ENCODE data around the gene TBC1D25. TPM values are rescaled to one million over a fixed set of nuclear protein-coding genes. Genes with fewer than 3 reads are reported as not detected.
A peak's percentile ranks its signal among the peaks of the same experiment; 100 is the strongest.

TBC1D25 gene
- total RNA-seq, 1 donor from 2014 or later = 18.9 TPM

DNA sequence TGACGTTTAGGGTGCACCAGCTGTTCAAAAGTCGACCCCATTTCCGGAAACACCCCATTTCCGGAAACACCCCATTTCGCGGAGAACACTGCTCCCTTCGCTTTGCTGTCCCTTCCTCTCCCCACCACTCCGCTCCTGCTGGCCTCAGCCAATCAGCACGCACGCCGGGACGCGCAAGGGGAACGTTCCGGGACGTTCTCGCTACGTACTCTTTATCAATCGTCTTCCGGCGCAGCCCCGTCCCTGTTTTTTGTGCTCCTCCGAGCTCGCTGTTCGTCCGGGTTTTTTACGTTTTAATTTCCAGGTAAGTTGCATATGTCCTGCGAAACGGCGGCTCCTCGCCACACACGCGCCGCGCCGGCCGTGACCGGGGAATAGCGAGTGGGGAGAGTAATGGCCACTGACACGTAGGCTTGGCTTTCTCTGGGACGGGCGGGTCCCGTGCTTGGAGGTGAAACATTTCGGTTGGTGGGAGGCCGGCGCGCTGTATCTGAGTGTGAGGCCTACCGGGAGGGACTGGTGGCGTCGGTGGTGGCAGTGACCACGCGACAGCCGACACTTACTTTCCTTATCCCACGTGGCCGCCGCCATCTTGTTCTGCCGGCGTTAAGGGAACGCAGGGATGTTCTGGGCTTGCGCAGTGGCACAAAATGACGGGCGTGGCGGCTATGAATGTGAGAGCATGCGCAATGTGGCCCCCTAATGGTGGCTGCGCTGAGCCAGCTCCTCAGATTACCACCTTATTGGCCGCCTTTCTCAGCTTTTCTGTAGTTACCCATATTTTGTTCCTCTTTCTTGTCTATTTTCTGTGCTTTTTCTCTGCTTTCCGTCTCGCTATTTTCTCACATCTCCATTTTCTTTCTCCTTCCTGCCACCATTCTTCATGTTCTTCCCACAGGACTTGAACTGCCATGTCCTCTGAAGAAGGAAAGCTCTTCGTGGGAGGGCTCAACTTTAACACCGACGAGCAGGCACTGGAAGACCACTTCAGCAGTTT is 35.1 kb downstream of the TBC1D25 start, which contains the start of gene RBM3:
TSS of gene RBM3 (plus strand) at position 215 of the 997 bp plus-strand sequence. CDS start at position 912, 697 bp downstream.
- Mint-ChIP-seq H3K27me3 (ENCODE audit: low read depth) (no peaks in the 10 kb centered on the region), H3K27ac (ENCODE audit: unreplicated experiment) (peak within 1 kb of the TSS; percentile 100), H3K4me3 (ENCODE audit: unreplicated experiment) (peak within 1 kb of the TSS; percentile 98), H3K36me3 (ENCODE audit: low read depth) (peaks cover 20% of the 10 kb centered on the region), H3K9me3 (ENCODE audit: low read depth) (no peaks in the 10 kb centered on the region), H3K4me1 (ENCODE audit: low read depth) (peaks cover 29% of the 10 kb centered on the region)
- DNase-seq (ENCODE audit: low spot score) = peak; percentile 97
- TF ChIP-seq, protein P1, sequence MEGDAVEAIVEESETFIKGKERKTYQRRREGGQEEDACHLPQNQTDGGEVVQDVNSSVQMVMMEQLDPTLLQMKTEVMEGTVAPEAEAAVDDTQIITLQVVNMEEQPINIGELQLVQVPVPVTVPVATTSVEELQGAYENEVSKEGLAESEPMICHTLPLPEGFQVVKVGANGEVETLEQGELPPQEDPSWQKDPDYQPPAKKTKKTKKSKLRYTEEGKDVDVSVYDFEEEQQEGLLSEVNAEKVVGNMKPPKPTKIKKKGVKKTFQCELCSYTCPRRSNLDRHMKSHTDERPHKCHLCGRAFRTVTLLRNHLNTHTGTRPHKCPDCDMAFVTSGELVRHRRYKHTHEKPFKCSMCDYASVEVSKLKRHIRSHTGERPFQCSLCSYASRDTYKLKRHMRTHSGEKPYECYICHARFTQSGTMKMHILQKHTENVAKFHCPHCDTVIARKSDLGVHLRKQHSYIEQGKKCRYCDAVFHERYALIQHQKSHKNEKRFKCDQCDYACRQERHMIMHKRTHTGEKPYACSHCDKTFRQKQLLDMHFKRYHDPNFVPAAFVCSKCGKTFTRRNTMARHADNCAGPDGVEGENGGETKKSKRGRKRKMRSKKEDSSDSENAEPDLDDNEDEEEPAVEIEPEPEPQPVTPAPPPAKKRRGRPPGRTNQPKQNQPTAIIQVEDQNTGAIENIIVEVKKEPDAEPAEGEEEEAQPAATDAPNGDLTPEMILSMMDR (IDR thresholded peaks at IDR 0.05) = peak; percentile 67

GRCh38 chrX:48575642-48576041 is 36.1 kb downstream of the TBC1D25 start:
- H3K36me3 Mint-ChIP-seq (ENCODE audit: low read depth) = peaks cover 20% of the 10 kb centered on the region
- H3K4me1 Mint-ChIP-seq (ENCODE audit: low read depth) = peaks cover 29% of the 10 kb centered on the region
- no peaks in the 10 kb centered on the region for H3K27me3 Mint-ChIP-seq (ENCODE audit: low read depth)
- H3K4me3 Mint-ChIP-seq (ENCODE audit: unreplicated experiment) = peak overlapping the region; percentile 98
- TF ChIP-seq, protein P1 (IDR thresholded peaks at IDR 0.05) = no peak
- no peak for DNase-seq (ENCODE audit: low spot score)
- H3K27ac Mint-ChIP-seq (ENCODE audit: unreplicated experiment) = peak overlapping the region; percentile 82
- peaks cover 4% of the 10 kb centered on the region for H3K9me3 Mint-ChIP-seq (ENCODE audit: low read depth)

DNA sequence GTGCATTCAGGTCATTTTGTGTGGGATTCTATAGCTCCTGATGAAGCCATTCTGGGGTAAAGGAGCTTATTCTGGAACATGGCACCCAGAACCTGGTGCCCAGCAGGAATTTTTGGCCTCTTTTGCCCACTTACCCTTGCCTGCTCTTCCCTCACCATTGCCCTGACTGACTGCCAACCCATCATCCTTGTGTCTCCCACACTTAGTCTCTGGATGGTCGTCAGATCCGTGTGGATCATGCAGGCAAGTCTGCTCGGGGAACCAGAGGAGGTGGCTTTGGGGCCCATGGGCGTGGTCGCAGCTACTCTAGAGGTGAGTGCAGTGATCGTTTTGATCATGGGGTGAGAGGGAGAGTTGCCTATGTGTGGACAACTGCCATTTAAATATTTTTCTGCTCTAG is 36.6 kb downstream of the TBC1D25 start:
- Mint-ChIP-seq H3K27me3 (ENCODE audit: low read depth) (no peaks in the 10 kb centered on the region), H3K27ac (ENCODE audit: unreplicated experiment) (peak overlapping the region; percentile 68), H3K9me3 (ENCODE audit: low read depth) (peaks cover 4% of the 10 kb centered on the region), H3K4me1 (ENCODE audit: low read depth) (peaks cover 29% of the 10 kb centered on the region), H3K4me3 (ENCODE audit: unreplicated experiment) (peak overlapping the region; percentile 98), H3K36me3 (ENCODE audit: low read depth) (peaks cover 20% of the 10 kb centered on the region)
- TF ChIP-seq, protein P1 (IDR thresholded peaks at IDR 0.05) = no peak
- no peak for DNase-seq (ENCODE audit: low spot score)

GRCh38 chrX:48578661-48579128 is 39.2 kb downstream of the TBC1D25 start:
- DNase-seq (ENCODE audit: low spot score) = no peak
- H3K27ac Mint-ChIP-seq (ENCODE audit: unreplicated experiment) = peak overlapping the region; percentile 49
- H3K4me3 Mint-ChIP-seq (ENCODE audit: unreplicated experiment) = no peak overlapping the region
- TF ChIP-seq, protein P1 (IDR thresholded peaks at IDR 0.05) = no peak
- H3K27me3 Mint-ChIP-seq (ENCODE audit: low read depth) = no peaks in the 10 kb centered on the region
- peaks cover 20% of the 10 kb centered on the region for H3K36me3 Mint-ChIP-seq (ENCODE audit: low read depth)
- H3K4me1 Mint-ChIP-seq (ENCODE audit: low read depth) = peaks cover 28% of the 10 kb centered on the region
- peaks cover 4% of the 10 kb centered on the region for H3K9me3 Mint-ChIP-seq (ENCODE audit: low read depth)

DNA sequence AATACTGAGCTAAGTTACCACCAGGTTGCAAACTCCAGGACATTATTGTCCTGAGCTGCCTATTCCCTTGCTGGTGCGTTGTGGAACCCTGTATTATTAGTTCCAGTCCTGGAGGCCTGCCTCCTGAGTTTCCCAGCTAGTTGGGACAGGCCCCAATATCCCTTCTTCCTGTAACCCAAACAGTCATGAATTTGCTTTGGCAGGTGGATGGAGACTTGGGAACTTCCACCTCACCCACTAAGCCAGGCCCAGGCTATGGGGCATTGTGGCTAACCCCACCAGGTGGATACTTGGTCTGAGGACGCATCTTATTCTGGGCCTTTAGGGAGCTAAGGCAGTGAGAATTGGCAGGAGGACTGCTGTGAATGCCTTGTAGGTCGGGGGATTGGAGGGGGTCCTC is 39.7 kb downstream of the TBC1D25 start:
- Mint-ChIP-seq H3K4me1 (ENCODE audit: low read depth) (peaks cover 23% of the 10 kb centered on the region), H3K27me3 (ENCODE audit: low read depth) (no peaks in the 10 kb centered on the region), H3K9me3 (ENCODE audit: low read depth) (peaks cover 4% of the 10 kb centered on the region), H3K36me3 (ENCODE audit: low read depth) (peaks cover 20% of the 10 kb centered on the region), H3K4me3 (ENCODE audit: unreplicated experiment) (no peak overlapping the region), H3K27ac (ENCODE audit: unreplicated experiment) (peak overlapping the region; percentile 2)
- DNase-seq (ENCODE audit: low spot score) = no peak
- TF ChIP-seq, protein P1 (IDR thresholded peaks at IDR 0.05) = no peak

Data from chondrocyte (in vitro differentiated cells).